ENCODE data around the gene DDI1.

The DDI1 gene

DNA sequence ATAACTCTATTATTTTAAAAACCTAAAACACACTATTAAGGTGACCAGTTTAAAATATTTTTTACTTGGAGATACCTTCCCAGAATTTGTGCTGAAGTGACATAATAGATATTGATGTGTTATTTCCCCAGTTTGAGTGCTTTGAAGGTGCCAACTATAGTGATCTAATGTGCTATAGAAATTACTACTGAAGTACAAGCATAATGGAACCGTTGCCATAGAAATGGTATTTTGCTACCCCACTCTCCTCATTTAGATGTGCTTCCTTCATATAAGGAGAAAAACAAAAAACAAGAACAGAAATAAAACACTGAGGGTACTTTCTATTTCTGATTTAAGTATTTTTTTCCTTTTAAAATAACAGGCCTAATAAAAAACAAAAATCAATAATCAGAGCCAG, 19.2 kb downstream of the DDI1 start:
- no peaks in the 10 kb centered on the region for H3K4me1 Mint-ChIP-seq
- no peak overlapping the region for H3K4me3 Mint-ChIP-seq
- H3K27ac Mint-ChIP-seq: no peak overlapping the region
- no peaks in the 10 kb centered on the region for H3K9me3 Mint-ChIP-seq
- no peaks in the 10 kb centered on the region for H3K36me3 Mint-ChIP-seq
- peaks cover 2% of the 10 kb centered on the region for H3K27me3 Mint-ChIP-seq

DNA sequence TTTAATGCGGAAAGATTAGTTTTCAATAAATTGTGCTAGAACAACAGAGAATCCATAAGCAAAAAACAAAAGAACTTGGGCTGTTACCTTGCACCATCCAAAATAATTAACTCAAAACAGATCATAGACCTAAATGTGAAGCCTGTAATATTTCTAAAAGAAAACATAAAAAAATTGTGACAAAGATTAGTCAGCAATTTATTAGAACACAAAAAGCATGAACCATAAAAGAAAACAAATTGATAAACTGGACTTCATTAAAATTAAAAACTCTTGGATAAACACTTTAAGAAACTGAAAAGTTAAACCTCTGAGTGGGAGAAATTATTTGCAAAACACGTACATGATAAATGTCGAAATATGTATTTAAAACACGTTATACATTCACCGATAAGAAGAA, 21.5 kb downstream of the DDI1 start:
- no peaks in the 10 kb centered on the region for H3K9me3 Mint-ChIP-seq
- no peaks in the 10 kb centered on the region for H3K4me1 Mint-ChIP-seq
- no peaks in the 10 kb centered on the region for H3K36me3 Mint-ChIP-seq
- H3K4me3 Mint-ChIP-seq: no peak overlapping the region
- peaks cover 2% of the 10 kb centered on the region for H3K27me3 Mint-ChIP-seq
- H3K27ac Mint-ChIP-seq: no peak overlapping the region

DNA sequence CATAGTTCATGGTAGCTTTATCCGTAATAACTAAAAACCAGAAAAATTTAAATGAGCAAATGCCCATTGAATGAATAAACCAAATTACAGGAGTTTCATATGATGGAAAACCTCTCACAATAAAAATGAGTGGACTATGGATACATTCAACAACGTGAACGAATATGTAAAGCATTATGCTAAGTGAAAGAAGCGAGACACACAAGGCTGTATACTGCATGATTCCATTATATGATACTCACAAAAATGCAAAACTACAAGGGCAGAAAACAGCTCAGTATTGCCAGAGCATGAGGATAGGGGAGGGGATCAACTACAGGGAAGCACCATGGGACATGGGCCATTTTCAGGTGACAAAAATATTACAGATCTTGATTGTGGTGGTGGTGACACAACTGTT, 22.2 kb downstream of the DDI1 start:
- no peaks in the 10 kb centered on the region for H3K9me3 Mint-ChIP-seq
- no peaks in the 10 kb centered on the region for H3K36me3 Mint-ChIP-seq
- no peak overlapping the region for H3K27ac Mint-ChIP-seq
- H3K4me3 Mint-ChIP-seq: no peak overlapping the region
- no peaks in the 10 kb centered on the region for H3K4me1 Mint-ChIP-seq
- peaks cover 2% of the 10 kb centered on the region for H3K27me3 Mint-ChIP-seq

DNA sequence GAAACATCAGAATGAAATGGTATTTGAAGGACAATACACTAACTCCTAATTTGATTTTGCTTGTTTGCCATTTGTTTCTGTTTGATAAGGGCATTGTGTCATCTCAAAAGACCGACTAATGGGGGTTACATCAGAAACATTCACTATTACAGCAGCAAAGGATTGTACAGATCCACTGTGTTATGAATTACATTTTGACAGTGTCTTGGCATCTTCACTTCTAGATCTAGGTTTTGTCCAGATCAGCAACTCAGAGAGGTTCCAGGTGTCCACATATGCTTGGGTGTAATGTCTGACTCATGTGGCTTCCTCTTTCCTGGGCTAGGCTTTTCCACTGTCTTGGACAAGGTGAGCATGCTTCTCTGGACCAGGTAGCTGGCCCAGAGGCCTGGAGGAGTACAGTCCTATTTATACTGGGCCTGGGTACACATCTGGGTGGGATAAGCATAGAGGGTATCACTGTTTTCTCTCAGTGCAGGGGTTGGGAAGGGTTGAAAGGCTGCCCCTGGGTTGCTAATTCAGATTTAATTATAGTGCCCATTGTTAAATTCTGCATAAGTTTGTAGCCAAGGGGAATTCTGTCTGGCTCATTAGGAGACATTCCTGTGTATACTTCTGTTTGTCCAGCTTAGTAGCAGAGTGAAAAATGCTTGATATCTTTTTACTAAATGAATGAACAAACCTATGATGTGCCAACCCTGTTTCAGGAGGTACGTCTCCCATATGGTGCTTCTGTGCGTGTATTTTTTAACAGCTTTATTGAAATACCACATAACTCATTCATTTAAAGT, 23.8 kb downstream of the DDI1 start:
- H3K27me3 Mint-ChIP-seq: peaks cover 2% of the 10 kb centered on the region
- H3K4me3 Mint-ChIP-seq: no peak overlapping the region
- no peaks in the 10 kb centered on the region for H3K4me1 Mint-ChIP-seq
- no peaks in the 10 kb centered on the region for H3K36me3 Mint-ChIP-seq
- H3K9me3 Mint-ChIP-seq: no peaks in the 10 kb centered on the region
- no peak overlapping the region for H3K27ac Mint-ChIP-seq

DNA sequence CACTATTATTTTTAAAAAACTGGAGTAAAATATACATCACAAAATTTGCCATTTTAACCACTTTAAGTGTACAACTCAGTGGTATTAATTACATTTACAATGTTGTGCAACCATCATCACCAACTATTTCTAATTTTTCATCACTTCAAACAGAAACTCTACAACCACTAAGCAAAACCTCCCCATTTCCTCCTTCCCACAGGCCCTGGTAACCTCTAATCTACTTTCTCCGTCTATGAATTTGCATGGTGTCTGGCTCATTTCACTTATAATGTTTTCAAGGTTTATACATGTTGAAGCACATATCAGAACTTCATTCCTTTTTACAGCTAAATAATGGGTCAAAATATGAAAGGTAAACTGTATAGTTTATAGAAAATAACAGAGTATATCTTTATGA, 24.4 kb downstream of the DDI1 start:
- H3K4me1 Mint-ChIP-seq: no peaks in the 10 kb centered on the region
- no peaks in the 10 kb centered on the region for H3K36me3 Mint-ChIP-seq
- no peak overlapping the region for H3K4me3 Mint-ChIP-seq
- H3K9me3 Mint-ChIP-seq: no peaks in the 10 kb centered on the region
- peaks cover 2% of the 10 kb centered on the region for H3K27me3 Mint-ChIP-seq
- H3K27ac Mint-ChIP-seq: no peak overlapping the region

DNA sequence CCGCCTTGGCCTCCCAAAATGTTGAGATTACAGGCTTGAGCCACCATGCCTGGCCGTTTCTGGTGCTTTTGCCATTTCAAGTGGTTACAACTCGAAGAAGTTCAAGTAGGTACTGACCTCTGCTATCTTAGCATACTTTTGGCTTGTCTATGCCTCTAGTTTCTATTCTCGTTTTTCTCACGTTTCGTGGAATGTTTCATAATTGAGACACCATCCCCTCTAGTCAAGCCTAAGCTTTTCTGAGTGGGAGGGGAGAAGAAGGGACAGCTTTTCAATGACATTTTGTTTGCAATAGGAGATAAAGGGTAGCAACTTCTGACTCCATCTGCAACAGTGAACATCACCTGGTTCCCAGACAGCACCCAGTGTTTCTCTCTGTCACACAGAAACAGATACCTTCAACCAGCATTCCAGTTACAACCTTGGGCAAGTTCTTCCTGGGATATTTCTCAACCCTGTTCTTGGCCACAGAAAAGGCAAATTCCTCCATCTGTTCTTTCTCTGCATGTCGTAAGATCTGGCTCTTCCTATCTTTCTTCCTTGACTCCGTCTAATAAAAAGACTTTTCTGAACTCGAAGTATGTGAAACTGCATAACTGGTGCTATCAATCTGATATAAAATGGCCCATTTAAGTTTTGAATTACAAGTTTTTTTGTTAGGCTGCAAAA, 25.5 kb downstream of the DDI1 start:
- Mint-ChIP-seq H3K36me3 (no peaks in the 10 kb centered on the region), H3K27ac (no peak overlapping the region), H3K9me3 (no peaks in the 10 kb centered on the region), H3K4me1 (no peaks in the 10 kb centered on the region), H3K4me3 (no peak overlapping the region), H3K27me3 (no peaks in the 10 kb centered on the region)

DNA sequence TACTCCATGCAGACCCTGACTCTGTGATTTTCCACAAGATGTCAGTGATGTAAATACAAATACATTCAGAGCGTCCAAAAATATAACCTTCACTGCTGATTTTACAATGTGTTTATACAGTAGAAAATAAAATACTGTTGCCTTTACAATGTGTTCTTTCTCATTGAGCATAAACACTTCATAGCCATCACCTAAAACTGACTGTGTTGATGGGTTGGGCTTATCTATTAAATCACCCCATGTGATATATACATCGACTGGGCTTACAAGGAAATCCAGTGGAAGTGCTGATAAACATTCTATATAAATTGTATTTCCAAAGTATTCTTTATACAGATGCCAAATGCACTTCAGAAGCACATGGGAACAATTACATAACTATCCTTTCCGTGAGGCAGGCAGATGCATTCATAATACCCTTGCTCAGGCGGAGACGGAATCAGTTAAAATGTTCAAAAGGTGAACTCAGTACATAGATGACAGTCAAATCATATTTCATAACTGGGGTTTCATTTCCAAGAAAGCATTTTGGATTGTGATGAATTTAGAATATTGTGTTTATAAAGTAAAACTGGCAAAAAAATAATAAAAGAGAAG, 27.7 kb downstream of the DDI1 start:
- Mint-ChIP-seq H3K27ac (no peak overlapping the region), H3K4me1 (no peaks in the 10 kb centered on the region), H3K9me3 (no peaks in the 10 kb centered on the region), H3K27me3 (no peaks in the 10 kb centered on the region), H3K36me3 (no peaks in the 10 kb centered on the region), H3K4me3 (no peak overlapping the region)

DNA sequence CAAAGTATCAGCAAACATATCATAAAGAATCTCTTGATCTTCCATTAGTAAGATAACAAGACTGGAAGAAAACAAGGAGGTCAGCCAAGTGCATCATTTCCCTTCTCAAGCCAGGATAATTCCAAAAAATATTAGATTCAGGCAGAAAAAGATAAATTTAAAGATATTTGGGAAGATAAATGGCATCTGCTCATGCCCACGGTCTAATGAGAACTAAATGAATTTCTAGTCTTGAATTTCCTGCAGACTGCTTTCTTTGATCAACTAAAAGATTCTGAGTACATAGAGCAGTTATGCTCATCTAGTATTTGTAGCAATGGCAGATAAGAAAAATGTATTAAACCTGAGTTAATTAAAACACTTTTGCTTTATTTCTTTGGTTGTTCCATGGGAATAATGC, 31.1 kb downstream of the DDI1 start:
- Mint-ChIP-seq H3K36me3 (no peaks in the 10 kb centered on the region), H3K9me3 (no peaks in the 10 kb centered on the region), H3K4me1 (no peaks in the 10 kb centered on the region), H3K27ac (no peak overlapping the region), H3K27me3 (no peaks in the 10 kb centered on the region), H3K4me3 (no peak overlapping the region)

DNA sequence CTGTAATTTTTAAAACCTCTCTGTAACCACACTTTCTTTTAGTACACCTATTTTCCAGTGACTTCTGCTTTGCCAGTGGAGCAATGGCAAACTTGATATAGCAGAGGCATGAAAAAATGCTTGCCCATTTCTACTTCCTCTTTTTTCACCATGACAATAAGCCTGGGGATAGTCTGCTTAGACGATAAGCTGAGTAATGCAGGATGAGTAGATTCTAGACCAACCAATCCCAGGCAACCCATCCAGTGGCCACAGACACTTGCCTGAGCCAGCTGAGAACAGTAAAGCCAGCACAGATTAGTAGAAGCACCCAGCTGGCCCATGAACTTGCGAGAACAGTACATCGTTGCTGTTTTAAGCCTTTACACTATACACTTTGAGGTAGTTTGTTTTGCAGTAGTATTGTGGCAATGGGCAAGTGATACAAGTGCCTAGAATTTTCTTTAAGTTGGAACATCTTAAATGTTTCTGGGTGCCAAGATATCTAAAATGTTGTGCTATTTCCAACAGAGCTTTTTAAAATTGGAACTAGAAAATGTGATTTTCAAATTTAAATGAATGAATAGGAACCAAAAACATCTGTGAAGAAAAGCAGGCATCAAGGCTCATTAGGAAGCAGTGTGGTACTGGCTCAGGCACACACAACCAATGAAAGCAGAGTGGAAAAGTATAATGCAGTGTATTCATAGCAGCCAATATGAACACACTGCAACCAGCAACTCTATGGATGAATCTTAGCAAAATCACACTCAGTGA, 37.7 kb downstream of the DDI1 start:
- no peaks in the 10 kb centered on the region for H3K36me3 Mint-ChIP-seq
- H3K27me3 Mint-ChIP-seq: no peaks in the 10 kb centered on the region
- no peak overlapping the region for H3K4me3 Mint-ChIP-seq
- no peak overlapping the region for H3K27ac Mint-ChIP-seq
- no peaks in the 10 kb centered on the region for H3K4me1 Mint-ChIP-seq
- H3K9me3 Mint-ChIP-seq: no peaks in the 10 kb centered on the region

DNA sequence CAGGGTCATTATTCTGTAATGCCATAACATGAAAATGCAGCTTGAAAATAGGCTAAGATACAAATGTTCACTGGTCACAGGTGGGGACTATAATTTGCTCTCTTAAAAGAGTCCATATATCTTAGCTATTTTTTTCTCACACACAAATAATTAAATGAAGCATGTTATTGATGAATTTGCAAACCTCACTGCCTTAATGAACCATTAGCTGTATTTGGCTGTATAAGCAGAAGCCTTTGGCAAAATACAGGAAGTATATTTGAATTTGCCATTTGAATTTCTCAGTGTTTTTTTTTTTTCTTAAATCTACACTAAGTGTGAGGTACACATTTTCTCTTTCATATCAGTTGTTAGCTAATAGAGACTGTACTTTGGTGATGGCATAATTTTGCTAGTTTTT, 38.7 kb downstream of the DDI1 start:
- no peak overlapping the region for H3K27ac Mint-ChIP-seq

DNA sequence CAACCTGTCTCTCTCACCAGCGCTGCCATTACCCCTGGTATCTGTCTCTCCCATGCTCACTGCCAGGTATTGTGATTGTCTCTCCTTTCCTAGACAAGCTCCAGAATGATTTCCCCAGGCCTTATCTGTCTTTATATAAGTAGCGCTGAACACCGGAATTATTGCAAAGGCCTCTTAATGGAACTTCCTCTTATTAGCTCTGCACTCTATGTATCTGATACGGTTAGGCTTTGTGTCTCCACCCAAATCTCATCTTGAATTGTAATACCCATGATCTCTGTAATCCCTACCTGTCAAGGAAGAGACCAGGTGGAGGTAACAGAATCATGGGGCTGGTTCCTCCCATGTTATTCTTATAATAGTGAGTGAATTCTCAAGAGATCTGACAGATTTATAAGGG, 39.3 kb downstream of the DDI1 start:
- no peak overlapping the region for H3K4me3 Mint-ChIP-seq
- no peaks in the 10 kb centered on the region for H3K27me3 Mint-ChIP-seq
- no peaks in the 10 kb centered on the region for H3K4me1 Mint-ChIP-seq
- H3K27ac Mint-ChIP-seq: no peak overlapping the region
- no peaks in the 10 kb centered on the region for H3K36me3 Mint-ChIP-seq
- no peaks in the 10 kb centered on the region for H3K9me3 Mint-ChIP-seq

More for the DNA sequence above, 38.7 kb downstream of the DDI1 start:
- H3K9me3 Mint-ChIP-seq: no peaks in the 10 kb centered on the region
- H3K4me3 Mint-ChIP-seq: no peak overlapping the region
- no peaks in the 10 kb centered on the region for H3K36me3 Mint-ChIP-seq
- H3K27me3 Mint-ChIP-seq: no peaks in the 10 kb centered on the region
- no peaks in the 10 kb centered on the region for H3K4me1 Mint-ChIP-seq

DNA sequence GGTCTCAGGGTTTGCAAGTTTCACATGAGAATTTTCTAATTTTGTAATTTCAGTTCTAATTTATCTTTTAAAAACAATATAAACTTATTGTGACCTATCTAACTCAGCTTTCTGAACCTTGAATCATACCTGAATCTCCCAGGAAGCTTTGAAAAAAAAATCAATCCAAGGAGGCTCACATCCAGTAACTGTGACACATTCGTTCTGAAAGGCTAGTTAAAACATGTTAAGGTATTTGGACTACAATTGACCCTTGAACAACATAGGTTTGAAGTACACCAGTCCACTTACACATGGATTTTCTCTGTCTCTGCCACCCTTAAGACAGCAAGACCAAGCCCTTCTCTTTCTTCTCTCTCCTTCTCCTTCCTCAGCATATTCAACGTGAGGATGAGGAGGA, 40.0 kb downstream of the DDI1 start:
- Mint-ChIP-seq H3K36me3 (no peaks in the 10 kb centered on the region), H3K27ac (no peak overlapping the region), H3K9me3 (no peaks in the 10 kb centered on the region), H3K4me1 (no peaks in the 10 kb centered on the region), H3K4me3 (no peak overlapping the region), H3K27me3 (no peaks in the 10 kb centered on the region)

DNA sequence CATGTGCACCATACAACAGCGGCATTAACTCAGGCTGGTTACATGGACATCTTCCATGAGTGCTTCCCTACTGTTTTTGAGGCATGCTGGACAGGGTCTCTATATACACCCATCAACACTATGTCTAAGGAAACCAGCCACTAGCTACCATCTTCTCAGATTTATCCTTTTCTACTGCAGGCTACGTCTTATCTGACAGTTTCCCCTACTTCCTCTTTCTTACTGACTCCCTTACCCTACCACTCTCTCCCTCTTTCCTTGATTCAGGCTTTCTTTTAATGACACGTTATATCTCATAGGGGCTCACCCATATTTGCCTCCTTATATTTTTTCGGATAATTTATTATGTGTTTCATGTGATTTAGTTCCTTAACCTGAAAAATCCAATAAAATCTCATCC, 41.8 kb downstream of the DDI1 start:
- no peak overlapping the region for H3K4me3 Mint-ChIP-seq
- no peak overlapping the region for H3K27ac Mint-ChIP-seq
- H3K27me3 Mint-ChIP-seq: no peaks in the 10 kb centered on the region
- H3K36me3 Mint-ChIP-seq: no peaks in the 10 kb centered on the region
- no peaks in the 10 kb centered on the region for H3K9me3 Mint-ChIP-seq
- H3K4me1 Mint-ChIP-seq: no peaks in the 10 kb centered on the region

DNA sequence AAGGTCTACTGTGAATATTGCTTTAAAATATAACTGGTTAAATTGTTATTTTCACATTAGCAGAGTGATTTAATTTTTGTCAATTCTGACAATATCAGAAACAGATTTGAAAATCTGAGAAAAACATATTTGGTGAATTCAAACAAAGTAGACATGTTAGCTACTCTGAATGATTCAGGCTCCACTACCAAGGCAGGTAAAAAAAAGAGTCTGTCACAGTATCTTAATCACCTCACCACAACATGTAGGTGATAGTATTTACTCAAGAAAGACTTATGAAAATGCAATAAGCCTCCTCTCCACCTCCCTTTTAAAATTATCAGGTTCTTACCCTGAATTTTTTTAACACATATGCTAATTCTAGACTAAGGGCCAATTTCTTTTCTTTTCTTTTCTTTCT, 42.6 kb downstream of the DDI1 start:
- Mint-ChIP-seq H3K27ac (no peak overlapping the region), H3K36me3 (no peaks in the 10 kb centered on the region), H3K9me3 (no peaks in the 10 kb centered on the region), H3K27me3 (no peaks in the 10 kb centered on the region), H3K4me3 (no peak overlapping the region), H3K4me1 (no peaks in the 10 kb centered on the region)

DNA sequence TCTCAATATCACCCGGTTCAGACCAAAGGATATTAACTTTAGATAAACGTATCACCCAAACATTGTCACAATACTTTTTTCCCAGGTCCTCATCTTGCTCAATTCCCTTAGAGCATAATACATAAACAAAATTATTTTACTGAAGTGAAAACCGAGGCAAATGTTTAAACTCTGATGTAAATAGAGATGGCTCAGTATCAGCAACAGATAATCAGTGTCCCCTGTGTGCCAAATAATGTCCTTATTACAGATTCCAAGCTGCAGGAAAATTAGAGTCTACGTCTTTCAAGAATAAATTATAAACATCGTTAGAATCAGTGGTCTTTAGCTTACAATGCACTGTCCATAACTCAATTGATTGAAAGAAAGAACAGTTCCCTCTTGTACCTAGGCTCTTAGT, 50.2 kb downstream of the DDI1 start:
- H3K27me3 Mint-ChIP-seq: no peaks in the 10 kb centered on the region
- H3K4me1 Mint-ChIP-seq: no peaks in the 10 kb centered on the region
- H3K36me3 Mint-ChIP-seq: no peaks in the 10 kb centered on the region
- no peak overlapping the region for H3K27ac Mint-ChIP-seq
- H3K4me3 Mint-ChIP-seq: no peak overlapping the region
- no peaks in the 10 kb centered on the region for H3K9me3 Mint-ChIP-seq
